Smooth muscle cell of the brain vasculature (primary cell): ENCODE data around the gene UTP25.
"Not testable (repeated sequence)": the region's sequence is repeated elsewhere in the genome, so short reads cannot be mapped to it uniquely, and the experiment has no call there.

ENCODE experiments used
- DNase-seq: peaks from one replicate; pipeline ENCODE4 v3.0.0-alpha.2; 2012; ENCODE audit warnings: low read depth, low spot score

The UTP25 gene

DNA sequence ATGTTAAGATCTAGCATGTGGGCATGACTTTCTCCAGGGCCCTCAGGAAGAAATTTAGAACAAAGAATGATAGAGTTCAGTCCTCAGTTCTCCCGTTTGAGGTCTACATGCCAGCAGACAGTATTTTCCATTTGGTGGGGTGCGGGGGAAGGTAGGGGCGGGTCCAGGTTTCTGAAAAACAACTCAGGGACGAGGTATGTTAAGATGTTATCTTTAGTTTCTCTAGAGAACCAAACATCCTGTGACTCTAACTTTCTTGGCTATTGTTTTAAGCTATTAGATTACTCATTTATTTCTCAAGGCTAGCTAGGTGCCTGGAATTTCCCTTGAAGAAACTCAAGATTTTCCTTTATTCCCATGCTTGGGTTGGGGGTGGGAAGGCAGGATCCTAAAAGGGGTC lies 67.9 kb downstream of the UTP25 start:
- DNase-seq, result no peak

DNA sequence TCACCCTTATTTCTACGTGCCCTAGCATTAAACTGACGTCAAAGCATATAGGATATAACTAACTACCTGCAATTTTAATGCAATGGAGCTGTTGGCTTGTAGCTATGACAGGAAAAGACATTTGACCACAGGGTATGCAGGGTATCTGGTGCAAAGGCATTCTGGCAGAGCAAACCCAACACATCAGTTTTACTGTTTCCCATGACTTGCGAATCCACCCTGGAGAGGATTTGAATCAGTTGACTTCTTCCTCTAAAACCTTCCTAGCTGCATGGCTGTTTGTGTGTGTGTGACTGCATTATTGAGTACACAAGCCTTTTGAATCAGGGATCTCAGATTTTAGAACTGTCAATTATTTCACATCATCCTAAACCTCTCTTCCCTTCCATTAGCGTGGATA lies 68.6 kb downstream of the UTP25 start:
- DNase-seq, result no peak

GRCh38 chr1:209898271-209898670 lies 70.5 kb downstream of the UTP25 start:
- not testable (repeated sequence) for DNase-seq

DNA sequence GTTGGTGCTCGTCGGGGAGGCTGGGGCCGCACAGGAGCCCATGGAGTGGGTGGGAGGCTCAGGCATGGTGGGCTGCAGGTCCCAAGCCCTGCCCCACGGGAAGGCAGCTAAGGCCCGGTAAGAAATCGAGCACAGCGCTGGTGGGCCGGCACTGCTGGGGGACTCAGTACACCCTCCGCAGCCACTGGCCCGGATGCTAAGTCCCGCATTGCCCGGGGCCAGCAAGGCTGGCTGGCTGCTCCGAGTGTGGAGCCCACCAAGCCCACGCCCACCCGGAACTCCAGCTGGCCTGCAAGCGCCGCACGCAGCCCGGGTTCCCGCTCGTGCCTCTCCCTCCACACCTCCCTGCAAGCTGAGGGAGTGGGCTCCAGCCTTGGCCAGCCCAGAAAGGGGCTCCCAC lies 71.1 kb downstream of the UTP25 start:
- not testable (repeated sequence) for DNase-seq

- no peak for DNase-seq
Observed at GRCh38 chr1:209899948-209900347, 72.2 kb downstream of the UTP25 start.

DNA sequence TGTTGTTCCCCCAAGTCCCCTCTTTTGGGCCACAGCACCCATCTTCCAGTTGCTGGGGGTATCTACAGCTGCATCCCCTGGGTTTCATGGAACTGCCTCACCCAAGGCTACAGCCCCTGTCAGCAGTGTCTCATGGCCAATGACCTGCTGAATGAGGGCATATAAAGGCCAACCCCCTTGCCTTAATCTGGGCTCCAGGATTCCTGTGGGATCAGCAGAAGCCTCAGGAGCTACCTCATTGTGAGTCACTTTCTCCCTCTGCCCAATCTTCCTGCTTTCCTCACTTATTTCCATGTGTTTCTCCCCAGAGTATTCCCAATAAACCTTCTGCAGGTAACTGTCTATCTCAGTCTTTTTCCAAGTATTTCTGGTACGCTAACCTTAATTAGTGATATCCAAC lies 73.0 kb downstream of the UTP25 start:
- no peak for DNase-seq

GRCh38 chr1:209901211-209901610 lies 73.4 kb downstream of the UTP25 start:
- no peak for DNase-seq

DNA sequence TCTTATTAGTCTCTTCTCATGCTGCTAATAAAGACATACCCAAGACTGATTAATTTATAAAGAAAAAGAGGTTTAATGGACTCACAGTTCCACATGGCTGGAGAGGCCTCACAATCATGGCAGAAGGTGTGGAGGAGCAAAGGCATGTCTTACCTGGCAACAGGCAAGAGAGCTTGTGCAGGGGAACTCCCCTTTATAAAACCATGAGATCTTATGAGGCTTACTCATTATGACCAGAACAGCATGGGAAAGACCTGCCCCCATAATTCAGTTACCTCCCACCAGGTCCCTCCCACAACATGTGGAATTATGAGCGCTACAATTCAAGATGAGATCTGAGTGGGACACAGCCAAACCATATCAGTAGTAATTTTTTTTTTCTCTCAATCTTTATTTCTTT lies 77.0 kb downstream of the UTP25 start:
- not testable (repeated sequence) for DNase-seq
